Kidney epithelial cell (primary cell): ENCODE measurements around the gene AMZ1. TPM values are rescaled to one million over a fixed set of nuclear protein-coding genes. Genes with fewer than 3 reads are reported as not detected.

ENCODE experiments used
- DNase-seq: peaks from one replicate; pipeline ENCODE4 v3.0.0-alpha.2; 2010; ENCODE audit warnings: low read depth
- H3K27me3 ChIP-seq: 2 replicates; pipeline ENCODE4 v1.6.0; 2011; ENCODE audit warnings: low read length; ENCODE audit not compliant: control insufficient read depth, insufficient read depth
- H3K36me3 ChIP-seq: 2 replicates; pipeline ENCODE4 v1.5.1; 2011; ENCODE audit warnings: low read length; ENCODE audit not compliant: control insufficient read depth, insufficient read depth
- H3K4me3 ChIP-seq: 2 replicates; pipeline ENCODE4 v1.5.1; 2011; ENCODE audit warnings: low read depth, mild to moderate bottlenecking, control low read depth, low read length
- total RNA-seq: library from RNA; depleted of rRNA; stranded (reverse); fragments of >200 nt; gene quantifications from 2 replicates; pipeline ENCODE4 v1.2.3, GENCODE V29; 2015
- TF ChIP-seq, protein P1 (sequence below): IDR thresholded peaks from 2 replicates; pipeline ENCODE4 v1.5.1; 2011; ENCODE audit warnings: mild to moderate bottlenecking, moderate library complexity, low read length, control low read depth, inconsistent platforms; ENCODE audit not compliant: insufficient read depth, poor library complexity, severe bottlenecking

Gene AMZ1
- total RNA-seq, 1 donor from 2014 or later: 2.8 TPM

DNA sequence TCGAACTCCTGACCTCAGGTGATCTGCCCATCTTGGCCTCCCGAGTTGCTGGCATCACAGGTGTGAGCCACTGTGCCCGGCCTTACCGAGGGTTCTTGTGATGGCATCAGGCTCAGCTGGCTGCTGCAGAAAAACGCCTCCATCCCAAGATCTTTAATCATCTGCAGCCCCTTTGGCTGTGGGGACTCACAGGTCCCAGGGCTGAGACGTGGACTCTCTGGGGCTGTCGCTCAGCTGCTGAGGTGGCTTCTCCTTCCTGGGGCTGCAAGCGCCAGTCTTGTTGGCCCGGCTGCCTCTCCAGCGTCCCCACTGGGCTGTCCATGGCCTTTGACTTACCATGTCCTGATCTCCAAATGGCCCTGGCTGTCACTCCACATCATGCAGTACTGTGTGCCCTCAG, 20.0 kb downstream of the AMZ1 start:
- no peak for DNase-seq
- no peaks in the 10 kb centered on the region for H3K36me3 ChIP-seq
- peaks cover 2% of the 10 kb centered on the region for H3K27me3 ChIP-seq
- no peak overlapping the region for H3K4me3 ChIP-seq
- TF ChIP-seq, protein P1, sequence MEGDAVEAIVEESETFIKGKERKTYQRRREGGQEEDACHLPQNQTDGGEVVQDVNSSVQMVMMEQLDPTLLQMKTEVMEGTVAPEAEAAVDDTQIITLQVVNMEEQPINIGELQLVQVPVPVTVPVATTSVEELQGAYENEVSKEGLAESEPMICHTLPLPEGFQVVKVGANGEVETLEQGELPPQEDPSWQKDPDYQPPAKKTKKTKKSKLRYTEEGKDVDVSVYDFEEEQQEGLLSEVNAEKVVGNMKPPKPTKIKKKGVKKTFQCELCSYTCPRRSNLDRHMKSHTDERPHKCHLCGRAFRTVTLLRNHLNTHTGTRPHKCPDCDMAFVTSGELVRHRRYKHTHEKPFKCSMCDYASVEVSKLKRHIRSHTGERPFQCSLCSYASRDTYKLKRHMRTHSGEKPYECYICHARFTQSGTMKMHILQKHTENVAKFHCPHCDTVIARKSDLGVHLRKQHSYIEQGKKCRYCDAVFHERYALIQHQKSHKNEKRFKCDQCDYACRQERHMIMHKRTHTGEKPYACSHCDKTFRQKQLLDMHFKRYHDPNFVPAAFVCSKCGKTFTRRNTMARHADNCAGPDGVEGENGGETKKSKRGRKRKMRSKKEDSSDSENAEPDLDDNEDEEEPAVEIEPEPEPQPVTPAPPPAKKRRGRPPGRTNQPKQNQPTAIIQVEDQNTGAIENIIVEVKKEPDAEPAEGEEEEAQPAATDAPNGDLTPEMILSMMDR: no peak

DNA sequence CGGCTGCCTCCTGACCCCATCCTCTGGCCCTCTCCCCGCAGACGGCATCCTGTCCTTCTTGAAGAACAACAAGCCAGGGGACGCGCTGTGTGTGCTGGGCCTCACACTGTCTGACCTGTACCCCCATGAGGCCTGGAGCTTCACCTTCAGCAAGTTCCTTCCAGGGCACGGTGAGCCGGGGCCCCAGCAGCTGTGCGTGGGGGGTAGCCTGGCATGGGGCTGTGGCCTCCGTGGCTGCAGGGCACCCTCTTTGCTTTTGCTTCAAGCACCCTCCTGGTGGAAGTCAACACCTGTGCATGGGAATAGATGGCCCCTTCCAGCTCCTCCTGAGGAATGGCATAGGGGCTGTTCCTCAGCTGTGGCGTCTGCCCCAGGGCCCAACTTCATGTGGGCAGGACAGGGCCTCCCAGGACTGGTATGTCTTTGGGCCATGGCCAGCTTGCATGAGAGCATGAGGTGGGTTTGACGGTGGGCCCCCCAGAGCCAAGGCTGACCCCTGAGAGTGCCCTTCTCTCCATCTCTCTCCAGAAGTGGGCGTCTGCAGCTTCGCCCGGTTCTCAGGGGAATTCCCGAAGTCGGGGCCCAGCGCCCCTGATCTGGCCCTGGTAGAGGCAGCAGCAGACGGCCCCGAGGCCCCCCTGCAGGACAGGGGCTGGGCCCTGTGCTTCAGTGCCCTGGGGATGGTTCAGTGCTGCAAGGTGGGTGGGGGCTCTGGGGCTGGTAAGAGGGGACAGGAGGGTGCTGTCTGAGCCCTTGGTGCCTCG, 20.7 kb downstream of the AMZ1 start:
- Histone ChIP-seq H3K27me3 (peaks cover 2% of the 10 kb centered on the region), H3K4me3 (no peak overlapping the region), H3K36me3 (no peaks in the 10 kb centered on the region)
- TF ChIP-seq, protein P1: no peak
- DNase-seq: no peak

DNA sequence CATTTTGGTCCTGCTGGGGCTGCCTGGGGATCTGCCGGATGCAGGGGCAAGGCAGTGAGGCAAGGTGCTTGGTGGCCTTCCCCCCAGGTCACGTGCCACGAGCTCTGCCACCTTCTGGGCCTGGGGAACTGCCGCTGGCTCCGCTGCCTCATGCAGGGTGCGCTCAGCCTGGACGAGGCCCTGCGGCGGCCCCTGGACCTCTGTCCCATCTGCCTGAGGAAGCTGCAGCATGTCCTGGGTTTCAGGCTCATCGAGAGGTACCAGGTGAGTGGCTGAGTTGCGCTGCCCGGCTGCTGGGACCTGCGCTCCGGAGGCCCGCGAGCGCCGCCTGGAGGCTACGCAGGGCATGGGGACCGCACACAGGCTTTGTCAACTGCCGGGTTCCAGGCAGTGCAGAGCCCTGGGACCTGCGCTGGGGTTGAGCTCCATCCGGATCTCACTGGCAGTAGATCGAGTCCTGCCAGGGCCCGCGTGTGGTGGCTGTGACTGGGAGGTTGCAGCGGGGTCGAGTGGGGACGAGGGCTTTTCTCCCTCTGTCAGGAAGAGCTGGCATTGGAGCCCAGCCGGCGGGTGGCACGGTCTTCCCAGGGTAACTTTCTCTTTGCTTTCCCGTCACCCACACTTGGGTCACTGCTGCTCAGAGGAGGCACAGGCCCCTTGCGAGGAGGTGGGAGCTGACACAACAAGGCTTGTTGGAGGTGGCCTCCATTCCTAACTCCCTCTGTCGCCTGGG, 21.7 kb downstream of the AMZ1 start:
- Histone ChIP-seq H3K36me3 (no peaks in the 10 kb centered on the region), H3K4me3 (no peak overlapping the region), H3K27me3 (peaks cover 2% of the 10 kb centered on the region)
- DNase-seq: no peak
- TF ChIP-seq, protein P1: peak; percentile 98

DNA sequence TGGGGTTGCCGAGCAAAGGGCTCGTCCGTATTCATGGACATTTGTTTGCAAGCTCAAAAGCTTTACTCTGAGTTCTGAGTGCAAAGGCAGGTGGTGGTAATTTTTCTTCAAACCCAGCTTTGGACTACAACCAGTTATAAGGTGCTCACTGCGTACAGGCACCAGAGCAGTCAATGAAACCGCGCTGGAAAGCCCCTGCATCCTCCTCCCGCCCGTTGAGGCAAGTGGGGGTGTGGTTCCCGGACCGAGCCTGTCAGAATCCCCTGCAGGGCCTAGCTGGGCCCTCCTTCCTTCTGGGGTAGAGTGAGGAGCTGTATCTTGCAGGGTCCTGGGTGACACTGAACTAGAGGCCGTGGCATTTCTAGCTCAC, 22.3 kb downstream of the AMZ1 start:
- TF ChIP-seq, protein P1: no peak

DNA sequence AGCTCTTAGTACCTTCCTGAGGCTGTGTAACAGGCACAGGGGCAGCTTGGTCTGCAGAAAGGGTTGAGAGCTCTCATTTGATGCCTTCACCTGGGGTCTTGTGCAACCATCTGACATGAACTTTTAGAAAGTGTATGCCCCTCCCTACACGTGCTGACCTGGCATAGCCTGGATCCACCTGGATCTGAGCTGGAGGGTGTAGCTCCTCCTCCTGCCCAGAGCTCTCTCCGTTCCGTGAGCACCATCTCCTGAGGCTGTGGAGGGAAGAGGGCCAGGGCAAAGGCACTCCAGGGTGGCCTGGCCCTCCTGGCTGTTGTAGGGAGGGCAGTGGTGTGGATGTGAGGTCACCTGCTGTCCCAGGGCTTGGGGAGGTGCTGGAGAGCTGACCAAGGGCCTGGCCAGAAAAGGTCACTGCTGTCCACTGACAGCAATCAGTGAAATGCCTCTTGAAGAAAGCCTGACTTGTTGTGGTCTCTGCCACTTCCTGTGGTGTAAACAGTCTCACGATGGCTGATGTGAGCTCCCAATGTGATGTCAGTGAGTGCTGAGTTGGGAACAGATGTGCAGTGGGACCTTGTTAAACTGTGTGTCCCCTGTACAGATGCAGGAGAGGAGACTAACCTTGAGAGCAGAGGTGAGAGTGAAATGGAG, 23.0 kb downstream of the AMZ1 start:
- Histone ChIP-seq H3K4me3 (no peak overlapping the region), H3K36me3 (no peaks in the 10 kb centered on the region), H3K27me3 (peaks cover 2% of the 10 kb centered on the region)
- TF ChIP-seq, protein P1: no peak
- DNase-seq: no peak

More for the DNA sequence above, 22.3 kb downstream of the AMZ1 start:
- Histone ChIP-seq H3K27me3 (peaks cover 2% of the 10 kb centered on the region), H3K36me3 (no peaks in the 10 kb centered on the region), H3K4me3 (no peak overlapping the region)
- DNase-seq: no peak
